T-helper 1 cell (primary cell): ENCODE measurements around the gene EHMT1.

Experiments used
- DNase-seq, 5 donors: peaks; one replicate each; pipeline ENCODE4 v3.0.0-alpha.2; 2012 to 2020

EHMT1 gene

DNA sequence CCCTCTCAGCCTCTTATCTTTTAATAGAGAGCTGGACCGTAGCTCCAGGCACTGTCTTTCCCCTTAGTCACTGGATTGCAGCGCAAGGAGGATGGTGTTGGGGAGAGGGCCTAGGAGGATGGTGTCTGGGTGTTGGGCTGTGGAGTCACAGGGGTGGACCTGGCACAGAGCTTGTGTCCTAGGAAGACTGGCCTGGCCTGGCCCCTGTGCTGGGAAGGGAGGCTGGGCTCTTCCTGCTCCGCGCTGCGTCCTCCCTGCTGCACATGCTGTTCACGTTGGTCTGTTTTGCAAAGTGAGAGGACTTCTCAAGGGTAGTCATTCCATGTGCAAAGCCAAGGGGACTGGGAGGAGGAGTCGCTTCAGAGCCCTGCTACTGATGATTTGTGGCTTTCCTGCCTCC lies 123.9 kb downstream of the EHMT1 start:
- DNase-seq, result no peak

DNA sequence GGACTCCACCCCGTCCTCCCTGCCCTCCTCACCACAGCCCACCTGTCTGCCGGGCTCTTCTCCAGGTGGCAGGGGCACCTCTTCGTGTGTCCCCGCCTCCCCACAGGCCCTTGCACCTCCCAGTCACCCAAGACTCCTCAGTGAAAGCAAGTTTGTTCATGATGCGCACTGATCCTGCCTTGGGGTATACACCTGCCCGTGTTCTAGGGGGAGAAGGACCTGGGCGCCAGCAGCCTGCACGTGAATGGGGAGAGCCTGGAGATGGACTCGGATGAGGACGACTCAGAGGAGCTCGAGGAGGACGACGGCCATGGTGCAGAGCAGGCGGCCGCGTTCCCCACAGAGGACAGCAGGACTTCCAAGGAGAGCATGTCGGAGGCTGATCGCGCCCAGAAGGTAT lies 124.9 kb downstream of the EHMT1 start:
- no peak for DNase-seq

DNA sequence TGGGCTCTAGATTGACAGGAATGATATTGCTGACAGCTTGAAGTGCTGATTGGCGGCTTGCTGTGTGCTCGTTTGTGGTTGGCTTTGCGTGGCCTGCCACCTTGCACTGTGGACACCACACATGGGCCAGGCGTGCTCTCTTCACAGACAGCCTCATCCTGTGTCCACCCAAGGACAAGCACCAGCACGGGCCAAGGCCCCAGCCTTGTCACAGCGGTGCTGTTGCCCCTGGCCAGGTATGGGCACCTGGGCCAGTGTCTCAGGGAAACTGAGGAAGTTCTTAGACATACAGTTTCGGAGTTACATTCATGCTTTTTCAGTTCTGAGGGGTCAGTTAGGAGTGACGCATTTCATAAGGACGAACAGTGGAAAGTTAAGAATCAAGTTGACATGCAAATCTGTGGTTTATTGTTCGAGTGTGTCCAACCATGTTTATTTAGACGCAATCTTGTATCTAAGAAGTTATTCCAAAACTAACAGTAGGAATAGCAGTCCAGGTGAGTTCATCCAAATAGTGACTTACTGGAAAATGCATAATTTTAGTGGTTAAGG lies 125.9 kb downstream of the EHMT1 start:
- DNase-seq, result no peak

DNA sequence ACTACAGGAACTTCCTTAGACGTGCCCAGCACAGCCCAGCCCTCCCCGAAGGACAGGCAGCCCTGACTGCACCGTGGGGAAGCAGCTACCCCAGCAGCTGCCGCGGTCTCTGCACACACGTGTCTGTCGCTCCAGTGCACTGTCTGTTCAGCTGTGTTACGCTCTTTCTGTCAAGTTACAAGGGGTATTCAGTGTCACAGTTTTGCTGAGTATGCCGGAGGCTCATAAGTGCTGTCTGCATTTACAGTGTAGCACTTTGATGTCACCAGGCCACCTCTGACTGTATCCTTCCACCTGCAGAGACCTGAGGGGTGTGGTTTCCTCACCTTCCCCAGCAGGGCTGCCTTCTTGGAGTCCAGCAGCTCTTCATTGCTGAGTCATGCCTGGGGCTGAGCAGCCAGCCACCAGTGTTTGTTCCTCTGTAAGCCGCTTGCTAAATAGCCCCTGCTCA lies 126.8 kb downstream of the EHMT1 start:
- peak in 1 of 5 donors; percentile 45 for DNase-seq

DNA sequence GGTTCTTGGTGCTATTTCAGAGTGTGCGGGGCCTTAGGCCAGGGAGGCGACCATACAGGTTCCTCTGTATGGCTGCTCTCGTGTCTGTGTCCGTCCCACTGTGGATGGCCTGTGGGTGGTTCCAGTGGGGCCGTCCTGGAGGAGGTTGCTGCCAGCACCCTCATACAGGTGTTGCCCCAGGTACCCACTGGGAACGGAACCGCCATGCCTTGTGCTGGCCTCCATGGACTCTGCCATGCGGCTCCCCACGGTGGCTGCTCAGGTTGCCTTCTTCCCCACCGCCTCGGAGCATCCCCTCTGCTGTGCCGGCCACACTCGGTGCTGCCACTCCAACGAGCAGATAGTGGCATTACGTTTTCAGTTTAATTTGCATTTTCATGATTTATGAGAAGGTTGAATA lies 129.5 kb downstream of the EHMT1 start:
- no peak for DNase-seq

DNA sequence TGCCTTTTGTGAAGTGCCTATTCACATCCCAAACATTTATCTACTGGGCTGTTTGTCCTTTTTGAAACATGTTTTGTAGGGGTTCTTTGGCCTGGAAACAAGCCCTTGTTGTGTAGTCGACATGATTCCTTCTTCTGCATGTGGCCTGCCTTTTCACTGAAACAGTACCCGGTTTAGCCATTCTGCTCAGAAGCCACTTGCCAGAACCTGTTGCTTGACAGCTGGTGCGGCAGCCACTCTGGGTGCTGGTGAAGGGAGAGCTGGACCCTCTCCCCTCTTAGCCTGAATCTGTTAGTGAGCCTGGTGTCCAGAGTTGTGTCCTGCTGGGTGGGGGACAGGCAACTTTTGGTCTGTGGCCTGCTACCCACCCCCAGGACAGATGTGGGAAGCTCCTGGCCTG lies 129.9 kb downstream of the EHMT1 start:
- no peak for DNase-seq

DNA sequence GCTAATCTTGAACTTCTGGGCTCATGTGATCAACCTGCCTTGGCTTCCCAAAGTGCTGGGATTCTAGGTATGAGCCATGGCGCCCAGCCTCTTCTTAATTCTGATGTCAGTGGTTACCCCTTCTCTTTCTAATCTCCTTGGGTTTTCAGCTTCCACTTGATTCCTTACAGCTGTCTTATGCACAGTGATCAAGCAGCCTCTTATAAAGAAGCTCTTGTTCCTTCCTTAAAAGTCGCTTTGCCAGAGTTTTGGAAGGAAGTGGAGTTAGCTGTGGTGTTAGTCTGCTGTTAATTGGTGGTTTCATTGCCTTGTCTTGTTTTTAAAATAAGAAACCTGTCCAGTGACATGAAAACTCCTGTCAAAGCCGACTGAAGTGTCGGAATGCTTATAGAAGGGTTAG lies 130.7 kb downstream of the EHMT1 start:
- no peak for DNase-seq

DNA sequence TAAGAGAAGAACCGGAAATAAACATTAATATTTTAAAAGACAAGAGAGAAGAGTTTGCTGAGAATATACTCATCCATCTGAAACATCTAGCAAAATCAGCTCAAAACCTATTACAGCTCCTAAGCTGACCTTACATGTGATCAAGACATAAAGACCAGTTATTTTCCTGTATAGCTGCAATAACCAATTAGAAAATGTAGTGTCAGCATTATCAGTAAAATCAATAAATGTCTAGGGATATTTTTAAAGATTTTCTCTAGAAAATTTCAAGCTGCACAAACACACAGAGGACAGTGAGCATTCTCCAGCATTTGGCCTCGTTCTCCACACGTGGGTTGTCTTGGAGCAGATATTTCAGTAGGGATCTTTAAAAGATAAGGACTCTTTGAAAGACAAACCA lies 131.2 kb downstream of the EHMT1 start:
- no peak for DNase-seq

DNA sequence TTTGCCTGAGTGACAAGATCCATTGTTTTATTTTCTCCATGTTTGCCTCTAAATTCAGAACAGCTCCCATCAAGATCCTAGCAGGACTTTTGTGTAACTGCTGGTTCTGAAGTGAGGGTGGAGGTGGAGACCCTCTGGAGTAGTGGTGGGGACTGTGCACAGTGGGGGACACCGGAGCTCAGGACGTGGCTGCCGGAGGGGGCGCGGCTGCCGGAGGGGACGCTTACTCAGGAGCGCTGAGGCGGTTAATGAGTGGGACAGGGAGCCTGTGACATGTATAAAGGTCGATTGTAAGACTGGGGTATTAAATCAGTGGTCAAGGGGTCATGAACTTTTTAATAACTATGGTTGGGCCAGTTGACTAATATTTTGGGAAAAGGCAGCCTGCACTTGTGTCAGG lies 131.8 kb downstream of the EHMT1 start:
- DNase-seq, result no peak

DNA sequence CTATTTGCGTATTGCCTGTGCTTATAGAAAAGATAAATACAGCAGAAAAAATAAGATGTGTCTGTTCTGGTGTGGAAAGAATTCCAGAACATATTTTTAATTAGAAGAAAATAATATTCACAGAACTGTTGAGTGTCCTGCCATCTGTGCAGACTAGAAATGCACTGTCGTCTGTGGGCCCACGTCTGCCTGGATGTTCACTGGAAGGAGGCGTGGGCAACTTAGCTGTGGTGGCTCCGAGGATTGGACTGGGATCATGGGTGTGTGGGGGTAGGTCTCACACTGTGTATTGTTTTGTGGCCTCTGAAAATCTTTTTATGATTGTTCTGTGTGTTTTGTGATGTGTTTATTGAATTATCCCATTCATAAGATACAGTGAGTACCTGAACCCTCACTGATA lies 132.8 kb downstream of the EHMT1 start:
- no peak for DNase-seq

DNA sequence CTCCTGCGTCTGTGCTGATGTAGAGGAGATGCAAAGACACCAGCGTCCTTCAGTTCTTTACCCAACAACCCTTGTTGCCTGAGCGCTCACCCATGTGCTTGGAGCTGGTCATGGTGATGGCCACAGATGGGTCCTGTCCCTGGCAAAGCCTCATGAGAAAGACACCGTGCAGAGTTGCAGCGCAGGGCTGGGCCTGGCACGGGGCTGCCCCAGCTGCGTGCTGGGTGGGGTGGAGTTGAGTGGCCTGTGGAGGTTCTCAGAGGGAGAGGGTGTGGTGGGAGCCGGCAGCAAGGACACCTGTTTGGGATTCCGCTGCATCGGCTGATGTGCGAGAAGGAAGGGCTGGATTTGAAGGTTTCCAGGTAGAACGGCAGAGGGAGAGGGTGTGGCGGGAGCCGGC lies 133.6 kb downstream of the EHMT1 start:
- no peak for DNase-seq

DNA sequence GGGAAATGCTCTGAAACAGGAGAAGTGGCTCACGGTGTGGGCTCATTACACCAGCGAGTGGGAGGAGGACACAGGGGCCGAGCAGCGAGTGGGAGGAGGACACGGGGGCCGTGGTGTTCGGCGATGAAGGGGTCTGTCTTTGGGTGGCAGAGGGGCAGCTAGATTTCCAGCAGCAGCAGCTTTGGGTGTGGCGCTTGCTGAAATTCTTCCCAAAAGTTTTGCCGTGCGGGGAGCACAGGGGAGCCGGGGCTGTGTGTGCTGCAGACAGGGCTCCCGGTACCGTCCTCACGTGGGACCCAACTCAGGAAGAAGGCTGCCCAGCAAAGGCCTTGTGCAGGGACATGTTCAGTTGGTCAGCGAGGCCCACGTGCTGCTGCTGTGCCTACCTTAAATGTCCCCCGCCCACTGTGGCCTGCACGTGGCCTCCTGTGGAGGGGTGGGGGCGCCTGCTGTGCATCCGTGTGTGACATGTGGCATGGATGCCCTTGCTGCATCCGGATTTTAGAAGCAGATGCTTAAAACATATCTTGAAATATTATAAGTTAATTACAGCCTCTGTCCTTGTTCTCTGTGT lies 134.5 kb downstream of the EHMT1 start:
- no peak for DNase-seq

DNA sequence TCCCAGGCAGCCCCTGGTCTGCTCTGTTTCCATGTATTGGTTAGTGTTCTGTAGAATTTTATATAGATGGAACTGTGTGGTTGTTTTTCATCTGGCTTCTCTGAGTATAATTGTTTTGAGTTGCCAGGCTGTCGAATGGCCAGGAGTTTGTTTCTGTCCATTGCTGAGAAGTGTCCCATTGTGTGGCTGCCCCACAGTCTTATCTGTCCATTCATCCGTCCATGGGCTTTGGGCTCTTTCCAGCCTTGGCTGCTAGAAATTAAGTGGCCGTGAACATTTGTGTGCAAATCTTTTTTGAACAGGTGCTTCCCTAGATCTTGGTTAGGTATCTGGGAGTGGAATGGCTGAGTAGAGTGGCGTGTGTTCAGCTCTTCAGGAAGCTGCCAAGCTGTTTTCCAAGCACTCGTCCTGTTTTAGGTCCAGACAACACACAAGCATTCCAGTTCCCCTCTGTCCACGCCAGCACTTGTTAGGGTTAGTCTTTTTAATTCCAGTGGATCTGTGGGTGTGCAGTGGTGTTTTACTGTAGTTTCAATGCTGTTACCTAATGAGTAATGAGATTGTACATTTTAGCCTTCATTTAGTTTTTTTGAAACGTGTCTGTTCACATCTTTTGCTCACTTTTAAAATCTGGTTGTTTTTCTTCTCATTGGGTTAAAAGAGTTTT lies 136.6 kb downstream of the EHMT1 start:
- no peak for DNase-seq

DNA sequence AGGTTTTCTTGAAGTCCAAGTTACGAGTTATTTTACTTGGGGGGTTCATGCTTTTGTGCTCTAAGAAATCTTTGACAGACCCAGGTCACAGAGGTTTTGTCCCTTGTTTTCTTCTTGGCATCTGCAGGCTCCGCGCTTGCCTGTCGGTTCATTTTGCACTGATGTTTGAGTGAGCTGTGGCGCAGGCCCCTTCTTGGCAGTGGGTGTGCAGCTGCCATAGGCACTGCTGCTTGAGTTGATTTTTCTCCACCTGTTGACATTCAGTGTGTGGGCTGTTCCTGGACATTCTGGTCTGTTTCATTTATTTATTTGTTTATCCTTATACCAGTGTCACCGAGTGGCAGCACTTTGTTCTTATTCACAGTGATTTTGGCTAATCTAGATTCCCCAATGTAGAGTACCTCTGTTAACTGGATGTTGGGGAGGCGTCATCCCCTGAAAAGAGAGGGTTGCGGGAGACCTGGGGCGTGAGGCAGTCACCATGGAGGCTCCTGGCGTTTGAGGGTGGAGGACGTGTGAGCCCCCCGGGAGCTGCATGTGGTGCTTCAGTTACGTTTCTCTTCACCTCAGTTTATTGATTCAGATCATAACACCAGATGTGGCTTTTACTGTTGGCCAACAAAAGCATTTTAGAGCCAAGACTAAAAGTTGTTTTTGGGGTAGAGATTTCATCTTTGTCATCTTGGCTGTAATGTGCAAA lies 137.4 kb downstream of the EHMT1 start:
- DNase-seq, result no peak

DNA sequence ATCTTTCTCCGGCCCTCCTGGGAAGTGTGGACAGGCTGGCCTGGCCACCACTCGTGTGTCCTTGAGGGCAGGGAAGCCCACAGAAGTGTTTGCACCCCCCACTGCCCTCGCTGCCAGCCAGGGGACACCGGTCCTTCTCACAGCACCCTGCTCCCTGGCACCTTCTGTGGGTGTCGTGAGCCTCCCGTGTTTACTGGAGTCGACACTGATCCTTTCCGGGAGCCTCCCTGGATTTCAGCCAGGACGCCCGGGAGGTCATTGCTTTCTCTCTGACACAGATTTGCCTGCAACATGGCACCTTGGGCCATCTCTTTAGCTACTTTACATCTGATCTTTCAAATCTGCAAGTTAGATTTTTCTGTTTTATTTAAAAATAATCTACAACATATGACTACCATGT lies 138.3 kb downstream of the EHMT1 start:
- DNase-seq, result no peak

DNA sequence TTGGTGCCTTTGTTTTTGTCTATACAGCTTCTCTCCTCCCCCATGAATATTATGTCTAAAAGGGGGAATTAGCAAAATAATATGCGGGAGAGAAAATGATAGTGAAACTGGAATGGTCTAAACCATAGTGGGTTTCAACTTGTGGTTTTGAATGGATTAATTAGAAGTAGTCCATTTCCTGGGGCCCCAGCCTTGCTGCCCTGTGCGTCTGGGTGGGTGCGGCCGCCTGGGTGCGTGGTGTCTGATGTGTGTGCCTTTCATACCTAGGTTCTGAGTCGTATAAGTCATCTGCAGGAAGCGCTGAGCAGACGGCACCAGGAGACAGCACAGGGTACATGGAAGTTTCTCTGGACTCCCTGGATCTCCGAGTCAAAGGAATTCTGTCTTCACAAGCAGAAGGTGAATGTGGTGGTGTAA lies 138.8 kb downstream of the EHMT1 start:
- peak in 2 of 5 donors; percentile 9 to 57 for DNase-seq

DNA sequence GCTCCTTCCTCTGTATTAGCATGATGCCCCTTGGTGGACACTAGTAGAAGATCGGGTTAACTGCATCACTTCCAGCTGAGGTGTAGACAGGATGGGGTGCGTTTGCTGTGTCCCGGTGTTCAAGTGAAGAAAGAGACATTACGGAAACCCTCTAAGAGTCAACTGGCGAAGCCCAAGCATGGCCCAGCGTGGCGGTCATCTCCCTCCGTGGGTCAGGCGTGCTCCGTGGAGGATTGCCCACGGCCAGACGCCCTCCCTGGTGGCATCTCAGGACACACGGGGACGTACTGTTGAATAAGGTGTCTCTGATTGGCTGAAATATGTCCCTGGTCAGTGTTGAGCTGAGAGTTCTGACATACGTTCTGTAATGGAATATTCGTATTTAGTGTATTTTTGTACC lies 139.3 kb downstream of the EHMT1 start:
- DNase-seq, result no peak

DNA sequence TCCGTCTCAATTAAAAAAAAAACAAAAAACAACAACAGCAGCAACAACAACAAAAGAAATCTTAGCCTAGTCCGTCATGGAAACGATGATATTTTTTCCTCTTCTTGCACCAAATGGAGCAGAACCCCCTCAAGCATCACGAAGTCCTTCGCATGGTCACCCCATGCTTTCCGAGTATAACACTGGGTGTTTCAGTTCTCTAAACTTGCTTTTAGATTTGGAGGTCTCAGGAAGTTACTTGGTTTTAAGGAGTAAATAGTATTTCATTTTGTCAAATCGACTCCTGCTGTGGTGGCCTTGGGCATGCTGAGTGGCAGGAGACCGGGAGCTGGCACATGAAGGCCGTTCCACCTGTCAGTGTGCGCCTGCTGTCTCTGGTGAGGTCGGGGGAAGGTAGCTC lies 140.3 kb downstream of the EHMT1 start:
- no peak for DNase-seq

DNA sequence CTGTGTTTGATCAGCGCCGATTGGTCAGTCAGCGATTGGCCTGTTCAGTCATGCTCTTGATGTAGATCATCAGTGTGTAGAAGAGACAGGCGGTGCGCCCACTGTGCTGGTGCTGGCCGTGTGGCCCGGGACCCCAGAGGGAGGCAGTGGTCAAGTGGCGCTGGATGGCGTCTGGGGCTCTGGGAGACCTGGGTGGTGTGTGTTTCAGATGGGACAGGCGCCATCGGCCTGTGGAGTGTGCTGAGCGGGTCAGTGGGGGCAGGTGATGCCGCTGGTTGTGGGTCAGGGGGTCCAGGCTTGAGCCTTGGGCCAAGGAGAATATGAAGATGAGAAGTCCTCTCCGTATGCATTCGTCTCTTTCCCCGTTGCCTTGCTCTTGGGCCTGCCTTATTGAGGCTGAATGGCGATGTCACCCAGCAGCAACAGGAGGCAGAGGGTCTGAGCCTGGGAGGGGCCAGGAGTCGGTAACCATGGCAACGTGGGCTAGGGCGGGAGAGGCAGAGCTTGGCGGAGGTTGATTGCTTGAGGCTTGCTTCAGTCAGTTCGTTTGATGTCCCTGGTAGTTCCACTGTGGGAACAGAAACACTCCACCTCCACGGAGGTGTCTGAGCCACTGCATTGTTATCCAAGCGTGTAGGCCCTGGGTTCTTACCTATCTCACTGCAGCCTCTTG lies 141.0 kb downstream of the EHMT1 start:
- DNase-seq, result no peak

DNA sequence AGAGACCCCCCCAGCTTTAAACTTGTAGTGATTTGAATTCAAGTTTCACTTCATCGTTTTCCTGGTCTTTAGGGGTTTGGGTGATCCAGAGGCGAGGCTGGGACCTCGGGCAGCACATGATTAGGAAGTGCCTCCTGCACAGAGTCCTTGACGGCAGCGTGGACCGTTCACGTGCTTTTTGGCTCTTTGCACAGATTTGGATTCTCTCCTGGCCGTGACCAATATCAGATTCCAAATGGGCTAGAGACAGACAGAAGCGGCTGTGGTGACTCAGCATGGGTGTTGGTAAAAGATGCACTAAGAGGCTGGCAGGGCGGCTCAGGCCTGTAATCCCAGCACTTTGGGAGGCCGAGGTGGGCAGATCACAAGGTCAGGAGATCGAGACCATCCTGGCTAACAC lies 141.6 kb downstream of the EHMT1 start:
- no peak for DNase-seq

DNA sequence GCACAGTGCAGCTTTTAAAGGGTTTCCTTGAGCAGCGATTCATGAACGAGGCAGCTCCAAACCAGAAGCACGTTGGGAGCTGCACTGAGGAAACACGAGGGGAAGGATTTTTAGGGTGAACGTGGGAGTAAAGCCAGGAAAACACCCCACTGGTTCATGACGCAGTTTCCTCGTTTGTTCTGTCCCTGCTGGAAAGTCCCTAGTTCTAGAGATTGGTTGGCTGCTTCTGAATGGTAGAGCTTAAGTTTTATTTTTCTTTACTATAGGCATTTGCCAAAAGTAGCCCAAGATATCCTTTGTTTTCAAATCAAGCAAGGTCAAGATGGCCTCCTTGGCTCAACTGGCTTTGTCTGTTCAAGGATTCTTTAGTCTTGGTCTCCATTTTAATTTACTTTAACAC lies 142.2 kb downstream of the EHMT1 start:
- DNase-seq, result peak in 1 of 5 donors; percentile 45

DNA sequence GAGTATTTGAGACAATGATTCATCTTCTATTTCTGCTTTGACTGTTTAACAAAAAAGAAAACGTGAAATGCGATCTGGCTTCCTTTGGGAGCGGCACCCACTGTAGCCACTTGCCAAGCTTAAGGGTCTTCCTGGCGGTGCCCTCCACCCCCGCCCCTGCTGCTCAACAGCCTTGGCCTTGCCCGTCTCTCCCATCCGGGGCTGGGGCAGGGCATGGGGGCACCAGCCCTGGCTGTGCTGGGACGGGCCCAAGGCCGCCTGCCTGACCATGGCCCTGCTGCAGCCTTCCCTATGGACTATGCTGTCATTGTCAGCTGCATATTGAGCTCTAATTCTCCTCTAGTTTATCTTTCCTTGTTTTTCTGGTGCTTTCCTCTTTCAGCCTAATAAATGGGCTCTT lies 143.0 kb downstream of the EHMT1 start:
- no peak for DNase-seq

DNA sequence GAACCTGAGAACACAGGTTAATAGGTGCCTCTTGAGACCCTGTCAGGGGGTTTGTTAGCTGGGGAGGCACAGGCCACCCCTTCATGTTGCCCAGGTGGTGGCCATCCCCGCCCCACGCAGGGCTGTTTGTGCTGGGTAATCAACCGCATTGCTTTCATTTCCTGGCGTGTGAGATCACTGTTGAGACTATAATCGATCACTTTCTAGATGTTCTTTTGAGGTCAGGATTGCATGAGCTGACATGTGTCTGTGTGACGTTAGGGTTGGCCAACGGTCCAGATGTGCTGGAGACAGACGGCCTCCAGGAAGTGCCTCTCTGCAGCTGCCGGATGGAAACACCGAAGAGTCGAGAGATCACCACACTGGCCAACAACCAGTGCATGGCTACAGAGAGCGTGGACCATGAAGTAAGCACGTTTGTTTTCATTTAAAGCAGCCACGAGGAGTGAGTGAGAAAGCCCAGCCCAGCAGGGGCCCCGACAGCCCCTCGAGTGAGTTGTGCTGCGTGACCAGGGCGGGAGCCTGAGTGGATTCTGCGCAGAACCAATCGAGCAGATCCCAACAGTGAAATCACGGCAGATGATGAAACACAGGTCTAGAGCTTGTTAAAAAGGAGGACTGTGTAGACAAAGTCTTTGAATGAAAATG lies 143.7 kb downstream of the EHMT1 start:
- peak in 1 of 5 donors; percentile 30 for DNase-seq
